ENCODE measurements around the gene ANO6. TPM values are rescaled to one million over a fixed set of nuclear protein-coding genes. Genes with fewer than 3 reads are reported as not detected.
A peak's percentile ranks its signal among the peaks of the same experiment; 100 is the strongest.

ANO6 gene
- total RNA-seq, 1 donor from 2014 or later: 49.0 TPM

- Histone ChIP-seq H3K27ac (no peak overlapping the region), H2AFZ (replicated peaks) (no peak overlapping the region), H3K4me1 (no peaks in the 10 kb centered on the region), H3K4me2 (no peak overlapping the region), H3K9me3 (ENCODE audit: low read depth) (peaks cover 7% of the 10 kb centered on the region), H3K79me2 (ENCODE audit: low read depth) (no peaks in the 10 kb centered on the region), H3F3A (ENCODE audit: low read depth) (no peaks in the 10 kb centered on the region), H4K20me1 (ENCODE audit: low read depth) (no peaks in the 10 kb centered on the region), H3K27me3 (no peaks in the 10 kb centered on the region), H3K4me3 (no peak overlapping the region), H3K36me3 (no peaks in the 10 kb centered on the region), H3K9ac (no peak overlapping the region)
- no peaks in the 10 kb centered on the region for H3K27me3 Mint-ChIP-seq (ENCODE audit: insufficient read depth, low read depth)
- H3K4me3 Mint-ChIP-seq: no peak overlapping the region
- TF ChIP-seq EZH2phosphoT487 (IDR thresholded peaks at IDR 0.05) (no peak), CTCF (IDR thresholded peaks at IDR 0.05) (no peak), EZH2 (IDR thresholded peaks at IDR 0.05) (no peak)
- DNase-seq (ENCODE audit: low spot score): no peak
- H3K9me3 Mint-ChIP-seq: peaks cover 20% of the 10 kb centered on the region
- no peaks in the 10 kb centered on the region for H3K4me1 Mint-ChIP-seq
- H3K27ac Mint-ChIP-seq: peak overlapping the region; percentile 78
- peaks cover 40% of the 10 kb centered on the region for H3K36me3 Mint-ChIP-seq
These were observed 153.1 kb downstream of the ANO6 start for GRCh38 chr12:45368841-45369489.

GRCh38 chr12:45377815-45378214 is 161.9 kb downstream of the ANO6 start:
- H3K4me2 ChIP-seq: no peak overlapping the region
- H3K9me3 Mint-ChIP-seq: peaks cover 4% of the 10 kb centered on the region

GRCh38 chr12:45379261-45379660 is 163.4 kb downstream of the ANO6 start:
- no peaks in the 10 kb centered on the region for H3K79me2 ChIP-seq (ENCODE audit: low read depth)
- Mint-ChIP-seq H3K36me3 (peaks cover 18% of the 10 kb centered on the region), H3K27ac (no peak overlapping the region), H3K9me3 (no peaks in the 10 kb centered on the region), H3K27me3 (ENCODE audit: insufficient read depth, low read depth) (peaks cover 2% of the 10 kb centered on the region), H3K4me1 (no peaks in the 10 kb centered on the region), H3K4me3 (no peak overlapping the region)
- H3K9ac ChIP-seq: no peak overlapping the region
- no peak overlapping the region for H3K4me2 ChIP-seq
- H3K4me1 ChIP-seq: no peaks in the 10 kb centered on the region
- no peak overlapping the region for H2AFZ ChIP-seq (replicated peaks)
- no peak for TF ChIP-seq EZH2phosphoT487 (IDR thresholded peaks at IDR 0.05)
- H3F3A ChIP-seq (ENCODE audit: low read depth): no peaks in the 10 kb centered on the region
- H3K27me3 ChIP-seq: no peaks in the 10 kb centered on the region
- no peak overlapping the region for H3K27ac ChIP-seq
- no peak for DNase-seq (ENCODE audit: low spot score)
- H3K9me3 ChIP-seq (ENCODE audit: low read depth): no peaks in the 10 kb centered on the region
- H4K20me1 ChIP-seq (ENCODE audit: low read depth): no peaks in the 10 kb centered on the region
- H3K36me3 ChIP-seq: no peaks in the 10 kb centered on the region
- no peak overlapping the region for H3K4me3 ChIP-seq

More at GRCh38 chr12:45377815-45378214, 161.9 kb downstream of the ANO6 start:
- no peaks in the 10 kb centered on the region for H3K27me3 ChIP-seq
- H2AFZ ChIP-seq (replicated peaks): no peak overlapping the region
- Mint-ChIP-seq H3K4me1 (no peaks in the 10 kb centered on the region), H3K27me3 (ENCODE audit: insufficient read depth, low read depth) (peaks cover 2% of the 10 kb centered on the region), H3K36me3 (peaks cover 15% of the 10 kb centered on the region), H3K27ac (no peak overlapping the region), H3K4me3 (no peak overlapping the region)
- H3K79me2 ChIP-seq (ENCODE audit: low read depth): no peaks in the 10 kb centered on the region
- H3K36me3 ChIP-seq: no peaks in the 10 kb centered on the region
- no peaks in the 10 kb centered on the region for H4K20me1 ChIP-seq (ENCODE audit: low read depth)
- H3K4me1 ChIP-seq: no peaks in the 10 kb centered on the region
- no peak for TF ChIP-seq CTCF (IDR thresholded peaks at IDR 0.05)
- TF ChIP-seq EZH2phosphoT487 (IDR thresholded peaks at IDR 0.05): no peak
- TF ChIP-seq EZH2 (IDR thresholded peaks at IDR 0.05): no peak
- no peak overlapping the region for H3K9ac ChIP-seq
- no peak overlapping the region for H3K4me3 ChIP-seq
- no peaks in the 10 kb centered on the region for H3K9me3 ChIP-seq (ENCODE audit: low read depth)
- no peak overlapping the region for H3K27ac ChIP-seq
- H3F3A ChIP-seq (ENCODE audit: low read depth): no peaks in the 10 kb centered on the region
- no peak for DNase-seq (ENCODE audit: low spot score)

GRCh38 chr12:45381351-45381750 is 165.5 kb downstream of the ANO6 start:
- peaks cover 2% of the 10 kb centered on the region for H3K27me3 Mint-ChIP-seq (ENCODE audit: insufficient read depth, low read depth)
- H3K4me3 Mint-ChIP-seq: no peak overlapping the region
- no peaks in the 10 kb centered on the region for H4K20me1 ChIP-seq (ENCODE audit: low read depth)
- no peak for TF ChIP-seq EZH2 (IDR thresholded peaks at IDR 0.05)
- no peak for TF ChIP-seq EZH2phosphoT487 (IDR thresholded peaks at IDR 0.05)
- TF ChIP-seq CTCF (IDR thresholded peaks at IDR 0.05): no peak
- no peaks in the 10 kb centered on the region for H3K79me2 ChIP-seq (ENCODE audit: low read depth)
- H3K9ac ChIP-seq: no peak overlapping the region
- DNase-seq (ENCODE audit: low spot score): no peak
- H3K36me3 ChIP-seq: no peaks in the 10 kb centered on the region
- H3K9me3 Mint-ChIP-seq: no peaks in the 10 kb centered on the region
- no peak overlapping the region for H3K27ac ChIP-seq
- H3K9me3 ChIP-seq (ENCODE audit: low read depth): no peaks in the 10 kb centered on the region
- peaks cover 31% of the 10 kb centered on the region for H3K36me3 Mint-ChIP-seq
- no peaks in the 10 kb centered on the region for H3K4me1 Mint-ChIP-seq
- H3F3A ChIP-seq (ENCODE audit: low read depth): no peaks in the 10 kb centered on the region
- no peak overlapping the region for H3K4me2 ChIP-seq
- no peak overlapping the region for H3K4me3 ChIP-seq
- no peak overlapping the region for H3K27ac Mint-ChIP-seq
- H3K4me1 ChIP-seq: no peaks in the 10 kb centered on the region
- H3K27me3 ChIP-seq: no peaks in the 10 kb centered on the region
- no peak overlapping the region for H2AFZ ChIP-seq (replicated peaks)

Measured in neural progenitor cell (in vitro differentiated cells).